K562 (cell line): ENCODE data around the gene CTDSP2. TPM values are rescaled to one million over a fixed set of nuclear protein-coding genes. Genes with fewer than 3 reads are reported as not detected.
A peak's percentile ranks its signal among the peaks of the same experiment; 100 is the strongest.

Experiments used
- ATAC-seq: fragments of 200-7000 bp; cut with Tn5 transposase; 3 replicates; pipeline ENCODE4 v1.9.1; 2020; ENCODE audit warnings: moderate library complexity
- BruUV-seq: library from RNA; stranded (reverse); fragments of 400-500 nt; replicated peaks from 2 replicates; lab custom pipeline; 2021; lab: Mats Ljungman, UMichigan
- CTCF ChIA-PET: fragments of 300-600 bp; formaldehyde crosslinking; extraction: SDS; loops from one replicate; lab custom pipeline; 2021; ENCODE audit warnings: low intra/inter-chr PET ratio; lab: Yijun Ruan, JAX
- POLR2A ChIA-PET: fragments of 300-600, 350-650 bp; sonication (Branson Sonifier 250); formaldehyde crosslinking; extraction: SDS; loops from one replicate; lab custom pipeline; 2021; ENCODE audit warnings: antibody characterized with exemption, inconsistent platforms; lab: Yijun Ruan, JAX
- DNase-seq, 4 experiments: peaks; one replicate each; pipeline versions ENCODE4 v3.0.0 to v3.0.0-alpha.2; 2011 to 2018; ENCODE audit warnings: low spot score in 3 of 4, mixed read lengths in 3 of 4; ENCODE audit errors: extremely low read depth in 1 of 4
- FAIRE-seq: peaks from 2 replicates; lab custom pipeline; 2011; peaks lifted over from hg19 to GRCh38; lab: Jason Lieb, UNC
- H2AFZ ChIP-seq: 2 replicates; pipeline ENCODE4 v1.6.0; 2011; ENCODE audit warnings: low read depth, low read length, control low read depth, inconsistent platforms
- H3K27ac ChIP-seq: fragments of 200-600 bp; 3 replicates; pipeline ENCODE4 v1.8.0; 2011; ENCODE audit warnings: low read depth, mild to moderate bottlenecking, control low read depth, inconsistent platforms, low read length, moderate library complexity, mixed read lengths; ENCODE audit errors: extremely low read depth
- H3K27me3 ChIP-seq, 2 experiments: fragments of 300-600 bp in 1 of 2; 2 replicates in 1 of 2; 3 replicates in 1 of 2; pipeline versions ENCODE4 v1.6.0 to v1.8.0; 2011; ENCODE audit warnings: inconsistent platforms in 2 of 2, low read length in 2 of 2, mild to moderate bottlenecking in 1 of 2, mixed read lengths in 1 of 2, moderate library complexity in 1 of 2; ENCODE audit not compliant: control insufficient read depth in 2 of 2, insufficient read depth in 2 of 2
- H3K36me3 ChIP-seq: fragments of 300-600 bp; 3 replicates; pipeline ENCODE4 v1.8.0; 2011; ENCODE audit warnings: mild to moderate bottlenecking, low read length, inconsistent platforms; ENCODE audit not compliant: control insufficient read depth, insufficient read depth
- H3K4me1 ChIP-seq, 2 experiments: fragments of 200-600 bp in 1 of 2; replicated peaks in 1 of 2; 2 replicates in 1 of 2; 3 replicates in 1 of 2; pipeline versions ENCODE4 v1.5.1 to v1.8.0; 2011; ENCODE audit warnings: inconsistent platforms in 2 of 2, low read length in 2 of 2, mild to moderate bottlenecking in 1 of 2, mixed read lengths in 1 of 2, moderate library complexity in 1 of 2; ENCODE audit not compliant: control insufficient read depth in 2 of 2, insufficient read depth in 2 of 2
- H3K4me2 ChIP-seq: 2 replicates; pipeline ENCODE4 v1.6.1; 2011; ENCODE audit warnings: low read length, control low read depth, inconsistent platforms, mixed read lengths; ENCODE audit not compliant: insufficient read depth
- H3K4me3 ChIP-seq: fragments of 200-600 bp; sonication (generic), shearing (Covaris generic); 2 replicates; pipeline ENCODE4 v1.5.1; 2016; ENCODE audit warnings: control low read depth, inconsistent platforms
- H3K79me2 ChIP-seq: fragments of 200-600 bp; 3 replicates; pipeline ENCODE4 v1.8.0; 2011; ENCODE audit warnings: low read length, inconsistent platforms; ENCODE audit not compliant: control insufficient read depth, insufficient read depth
- H3K9ac ChIP-seq, 2 experiments: 2 replicates each; pipeline versions ENCODE4 v1.6.0 to v1.6.1; 2011; ENCODE audit warnings: low read depth in 2 of 2, low read length in 2 of 2, control low read depth in 1 of 2, inconsistent platforms in 1 of 2, mild to moderate bottlenecking in 1 of 2, mixed read lengths in 1 of 2; ENCODE audit not compliant: insufficient read depth in 1 of 2
- H3K9me1 ChIP-seq: one replicate; pipeline ENCODE4 v1.6.0; 2011; ENCODE audit warnings: inconsistent platforms, mild to moderate bottlenecking, low read length, moderate library complexity; ENCODE audit not compliant: control insufficient read depth, insufficient read depth
- H3K9me3 ChIP-seq: replicated peaks from 2 replicates; pipeline ENCODE4 v1.5.1; 2011; ENCODE audit warnings: low read depth, low read length, inconsistent platforms; ENCODE audit not compliant: control insufficient read depth, insufficient read depth
- H4K20me1 ChIP-seq: replicated peaks from 2 replicates; pipeline ENCODE4 v1.6.1; 2011; ENCODE audit warnings: low read length, inconsistent platforms, mixed read lengths; ENCODE audit not compliant: control insufficient read depth, insufficient read depth
- HDAC3 ChIP-seq: fragments of 450-650 bp; IDR thresholded peaks from 2 replicates; pipeline ENCODE4 v1.6.1; 2018; ENCODE audit warnings: borderline replicate concordance, mild to moderate bottlenecking, moderate library complexity; ENCODE audit not compliant: partially characterized antibody
- HMBOX1 ChIP-seq: sonication (generic); IDR thresholded peaks from 2 replicates; pipeline ENCODE4 v1.6.1; 2016
- TAF15 ChIP-seq: fragments of 200-400 bp; formaldehyde crosslinking; IDR thresholded peaks from 2 replicates; pipeline ENCODE4 v1.6.1; 2017; ENCODE audit warnings: mild to moderate bottlenecking, low read depth, low read length, moderate library complexity
- WGBS: fragments of 100-300 bp; shearing (Covaris generic); methylation state at CpG from one replicate; pipeline ENCODE4 v1.1.6; 2016; ENCODE audit warnings: low coverage, mixed read lengths; ENCODE audit not compliant: insufficient coverage; ENCODE audit errors: missing lambda C conversion rate; 5-methylcytosine and 5-hydroxymethylcytosine counted together
- in situ Hi-C: fragments of 300-500 bp; cut with MboI; formaldehyde crosslinking; loops from 4 replicates; pipeline ENCODE4 v1.15.0; 2018; ENCODE audit warnings: inconsistent platforms, mixed read lengths
- intact Hi-C: fragments of 100-400 bp; cut with micrococcal nuclease; formaldehyde crosslinking; loops from 2 replicates; pipeline ENCODE4 v1.14.2; 2022
- polyA plus RNA-seq, 8 experiments: library from polyadenylated mRNA; depleted of rRNA in 4 of 8; stranded (reverse) in 5 of 8; unstranded in 3 of 8; fragments of >200 nt; fragmentation: Nextera tagmentation in 2 of 8; fragmentation: Illumina TruSeq in 1 of 8; extraction: Ambion mirVana in 2 of 8; extraction: Trizol in 1 of 8; gene quantifications; 2 replicates each; pipeline versions ENCODE4 v1.2.1 to v1.2.3, GENCODE V29; 2011 to 2014; ENCODE audit warnings: inconsistent platforms in 1 of 8, missing spikeins in 1 of 8
- total RNA-seq, 7 experiments: library from RNA; depleted of rRNA in 6 of 7; stranded (reverse); fragments of >200 nt in 6 of 7; fragmentation: Illumina TruSeq in 2 of 7; extraction: Trizol in 2 of 7; gene quantifications; 2 replicates each; pipeline versions ENCODE4 v1.2.1 to v1.2.3, GENCODE V29; 2011 to 2021; ENCODE audit warnings: low replicate concordance in 1 of 7

CTDSP2 gene
- total and polyA plus RNA-seq, 9 of the 15 experiments (the other 6 are each of a cell fraction or from before 2014, with no cell fraction given), result 20.4 to 108 (median 47.7) TPM

GRCh38 chr12:57868221-57868620, 21.7 kb upstream of the CTDSP2 start:
- ChIA-PET CTCF (no interaction called here), POLR2A (interaction anchor here (1.4 to 2.3 kb wide), 3 partner anchors 8 to 26 kb away, joined by 4 to 9 read pairs (median 7); no protein-coding TSS in a partner anchor)
- Histone ChIP-seq H3K4me1 (peaks cover 0 to 14% of the 10 kb centered on the region in 2 experiments; a peak in 2 of 5 replicates), H3K27ac (no peak overlapping the region), H3K9me1 (no peaks in the 10 kb centered on the region), H4K20me1 (no peaks in the 10 kb centered on the region), H3K36me3 (no peaks in the 10 kb centered on the region), H3K4me3 (no peak overlapping the region), H3K4me2 (no peak overlapping the region), H3K9me3 (no peaks in the 10 kb centered on the region), H3K79me2 (no peaks in the 10 kb centered on the region), H3K9ac (no peak overlapping the region), H3K27me3 (no peaks in the 10 kb centered on the region), H2AFZ (peak overlapping the region; percentile 28; the same call in 1 of the 2 replicates)
- no peak for ATAC-seq
- TF ChIP-seq TAF15, result no peak
- TF ChIP-seq HMBOX1, result 0 out of 2 replicates have a peak, but pooled peaks have one; percentile 30
- TF ChIP-seq HDAC3, result no peak
- WGBS, result 35% methylated on average over 3 of the region's 3 CpGs
- no TSS peak for BruUV-seq
- intact Hi-C loops, result no loop called here
- in situ Hi-C loops, result no loop called here
- no peak for FAIRE-seq
- DNase-seq, result no peak
